ENCODE results near the gene NUDC.

Gene NUDC

GRCh38 chr1:26910343-26911160 is 11.0 kb upstream of the NUDC start:
- no peak for DNase-seq
- in situ Hi-C loops (cut with MboI; ENCODE audit: low pct_unique_long_range_greater_than_20kb, low sequenced_read_pairs), result no loop called here

GRCh38 chr1:26911399-26912146 is 10.0 kb upstream of the NUDC start:
- DNase-seq, result no peak
- in situ Hi-C loops (cut with MboI; ENCODE audit: low pct_unique_long_range_greater_than_20kb, low sequenced_read_pairs), result no loop called here

- DNase-seq, result no peak
- in situ Hi-C loops (cut with MboI; ENCODE audit: low pct_unique_long_range_greater_than_20kb, low sequenced_read_pairs), result no loop called here
These were observed 9.4 kb upstream of the NUDC start for GRCh38 chr1:26912147-26912490.

GRCh38 chr1:26913389-26913753 is 8.2 kb upstream of the NUDC start:
- in situ Hi-C loops (cut with MboI; ENCODE audit: low pct_unique_long_range_greater_than_20kb, low sequenced_read_pairs), result no loop called here
- no peak for DNase-seq

- in situ Hi-C loops (cut with MboI; ENCODE audit: low pct_unique_long_range_greater_than_20kb, low sequenced_read_pairs), result no loop called here
- DNase-seq, result no peak
These were observed 7.6 kb upstream of the NUDC start, which contains the start of gene NR0B2 for GRCh38 chr1:26913754-26914619. Gene NR0B2 (minus strand): TSS chr1:26913975. CDS start chr1:26913940, 35 bp downstream.

- in situ Hi-C loops (cut with MboI; ENCODE audit: low pct_unique_long_range_greater_than_20kb, low sequenced_read_pairs), result no loop called here
These were observed 6.2 kb upstream of the NUDC start for GRCh38 chr1:26915204-26915842.

GRCh38 chr1:26921126-26921539 is 410 bp upstream of the NUDC start:
- no peak for DNase-seq
- in situ Hi-C loops (cut with MboI; ENCODE audit: low pct_unique_long_range_greater_than_20kb, low sequenced_read_pairs), result no loop called here

More at GRCh38 chr1:26915204-26915842, 6.2 kb upstream of the NUDC start:
- DNase-seq, result no peak

- in situ Hi-C loops (cut with MboI; ENCODE audit: low pct_unique_long_range_greater_than_20kb, low sequenced_read_pairs), result no loop called here
- DNase-seq, result no peak
These were observed 837 bp downstream of the NUDC start for GRCh38 chr1:26922431-26922729.

GRCh38 chr1:26922901-26923300 is 1.4 kb downstream of the NUDC start:
- in situ Hi-C loops (cut with MboI; ENCODE audit: low pct_unique_long_range_greater_than_20kb, low sequenced_read_pairs), result no loop called here
- no peak for DNase-seq

- DNase-seq, result no peak
- in situ Hi-C loops (cut with MboI; ENCODE audit: low pct_unique_long_range_greater_than_20kb, low sequenced_read_pairs), result no loop called here
These were observed 2.2 kb downstream of the NUDC start for GRCh38 chr1:26923711-26924110.

GRCh38 chr1:26932531-26932930 is 11.0 kb downstream of the NUDC start:
- in situ Hi-C loops (cut with MboI; ENCODE audit: low pct_unique_long_range_greater_than_20kb, low sequenced_read_pairs), result no loop called here
- DNase-seq, result no peak

GRCh38 chr1:26936823-26937222 is 15.3 kb downstream of the NUDC start:
- no peak for DNase-seq
- in situ Hi-C loops (cut with MboI; ENCODE audit: low pct_unique_long_range_greater_than_20kb, low sequenced_read_pairs), result no loop called here

- in situ Hi-C loops (cut with MboI; ENCODE audit: low pct_unique_long_range_greater_than_20kb, low sequenced_read_pairs), result no loop called here
- no peak for DNase-seq
These were observed 16.6 kb downstream of the NUDC start for GRCh38 chr1:26938004-26938658.

- DNase-seq, result no peak
- in situ Hi-C loops (cut with MboI; ENCODE audit: low pct_unique_long_range_greater_than_20kb, low sequenced_read_pairs), result no loop called here
These were observed 17.1 kb downstream of the NUDC start for GRCh38 chr1:26938659-26939025.

- in situ Hi-C loops (cut with MboI; ENCODE audit: low pct_unique_long_range_greater_than_20kb, low sequenced_read_pairs), result no loop called here
- DNase-seq, result no peak
These were observed 19.8 kb downstream of the NUDC start for GRCh38 chr1:26941311-26941710.

- in situ Hi-C loops (cut with MboI; ENCODE audit: low pct_unique_long_range_greater_than_20kb, low sequenced_read_pairs), result no loop called here
- no peak for DNase-seq
These were observed 21.1 kb downstream of the NUDC start for GRCh38 chr1:26942656-26943055.

- no peak for DNase-seq
- in situ Hi-C loops (cut with MboI; ENCODE audit: low pct_unique_long_range_greater_than_20kb, low sequenced_read_pairs), result no loop called here
These were observed 23.6 kb downstream of the NUDC start for GRCh38 chr1:26945138-26945537.

- no peak for DNase-seq
- in situ Hi-C loops (cut with MboI; ENCODE audit: low pct_unique_long_range_greater_than_20kb, low sequenced_read_pairs), result no loop called here
These were observed 24.2 kb downstream of the NUDC start for GRCh38 chr1:26945728-26946127.

GRCh38 chr1:26946270-26946669 is 24.7 kb downstream of the NUDC start:
- in situ Hi-C loops (cut with MboI; ENCODE audit: low pct_unique_long_range_greater_than_20kb, low sequenced_read_pairs), result no loop called here
- no peak for DNase-seq
